HG03280 (cell line): Measurements from ENCODE around the gene DYNC1I1.

Source experiments
- ATAC-seq: cut with Tn5 transposase; IDR thresholded peaks from one replicate; pipeline ENCODE4 v1.9.1; 2021; ENCODE audit warnings: mild to moderate bottlenecking, moderate library complexity; ENCODE audit not compliant: unreplicated experiment

Gene DYNC1I1

GRCh38 chr7:96016056-96016586, 243.8 kb downstream of the DYNC1I1 start:
- ATAC-seq, result no peak

GRCh38 chr7:96016735-96017134, 244.4 kb downstream of the DYNC1I1 start:
- no peak for ATAC-seq

DNA sequence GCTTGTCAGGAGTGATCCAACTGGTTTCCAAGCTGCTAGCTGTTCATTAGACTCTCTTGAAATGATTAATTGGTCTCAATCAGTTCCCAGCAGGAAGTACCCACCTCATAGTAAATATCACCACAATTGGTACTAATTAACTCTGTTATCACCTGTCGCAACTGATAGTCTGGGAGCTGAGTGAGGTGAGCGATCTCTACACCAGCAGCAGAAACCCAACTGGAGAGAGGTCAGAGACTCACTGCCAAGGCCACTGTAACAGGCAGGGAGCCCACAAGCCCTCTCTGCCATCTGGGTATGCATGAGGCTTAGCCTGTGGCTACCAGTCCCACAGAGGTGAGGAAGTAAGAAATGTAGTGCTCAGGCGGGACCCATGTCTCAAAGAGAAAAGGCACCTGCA, 245.5 kb downstream of the DYNC1I1 start:
- no peak for ATAC-seq

- ATAC-seq, result no peak
Measured at GRCh38 chr7:96021568-96021967, 249.2 kb downstream of the DYNC1I1 start.

DNA sequence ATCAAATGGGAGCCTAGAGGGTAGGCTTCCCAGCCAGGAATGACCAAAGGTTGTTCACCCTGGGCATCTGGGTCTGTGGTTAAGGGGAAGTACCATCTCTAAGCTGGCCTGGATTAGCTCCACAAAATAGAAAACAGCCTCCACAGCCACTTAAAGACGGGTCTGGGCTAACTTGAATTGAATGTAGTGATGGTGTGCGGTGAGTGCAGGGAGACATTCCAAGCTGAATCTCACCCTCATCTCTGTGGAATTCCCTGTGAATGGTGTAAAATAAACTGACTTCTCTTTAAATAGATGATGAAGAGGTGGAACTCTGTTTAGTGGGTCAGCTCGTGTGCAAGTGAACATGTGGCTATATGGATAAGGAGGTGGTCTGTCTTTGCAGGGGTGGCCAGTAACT, 251.0 kb downstream of the DYNC1I1 start:
- no peak for ATAC-seq

GRCh38 chr7:96026010-96026409, 253.7 kb downstream of the DYNC1I1 start:
- no peak for ATAC-seq

GRCh38 chr7:96026611-96027010, 254.3 kb downstream of the DYNC1I1 start:
- ATAC-seq, result no peak

- no peak for ATAC-seq
Measured at GRCh38 chr7:96028729-96029128, 256.4 kb downstream of the DYNC1I1 start.

- ATAC-seq, result no peak
Measured at GRCh38 chr7:96033009-96033598, 260.8 kb downstream of the DYNC1I1 start.

DNA sequence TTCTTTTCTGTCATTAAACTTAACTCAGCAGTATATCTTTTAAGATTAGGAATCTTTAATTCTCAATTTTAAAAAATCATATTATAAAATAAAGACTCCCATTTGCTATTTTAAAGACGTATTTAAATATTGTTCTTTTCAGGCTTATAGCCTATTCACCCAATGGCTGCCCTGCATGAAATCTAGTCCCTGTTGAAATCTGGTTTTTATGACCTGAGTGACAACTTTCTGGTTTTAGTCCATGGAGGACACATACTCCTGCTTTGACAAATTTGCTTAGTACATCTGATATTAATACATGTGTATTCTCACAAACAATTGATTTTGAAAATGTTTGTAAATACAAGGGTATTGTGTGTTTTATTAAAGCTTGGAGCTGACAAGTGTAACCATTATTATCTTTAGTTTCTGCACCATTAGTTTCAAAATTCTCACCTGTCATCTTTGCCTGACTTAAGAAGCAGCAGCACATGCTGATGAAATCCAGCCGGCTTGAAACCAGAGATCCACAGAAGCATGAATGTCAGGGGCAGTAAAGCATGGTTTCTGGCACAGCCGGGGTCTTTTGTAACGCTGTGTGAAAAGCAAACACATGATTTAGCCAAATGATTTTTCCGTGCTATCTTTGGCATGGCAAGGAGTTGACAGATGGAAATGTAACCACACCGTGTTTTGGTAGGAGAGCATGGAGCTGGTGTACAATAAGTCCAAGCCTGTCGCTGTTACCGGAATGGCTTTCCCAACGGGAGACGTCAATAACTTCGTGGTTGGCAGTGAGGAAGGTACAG, 262.8 kb downstream of the DYNC1I1 start:
- no peak for ATAC-seq

DNA sequence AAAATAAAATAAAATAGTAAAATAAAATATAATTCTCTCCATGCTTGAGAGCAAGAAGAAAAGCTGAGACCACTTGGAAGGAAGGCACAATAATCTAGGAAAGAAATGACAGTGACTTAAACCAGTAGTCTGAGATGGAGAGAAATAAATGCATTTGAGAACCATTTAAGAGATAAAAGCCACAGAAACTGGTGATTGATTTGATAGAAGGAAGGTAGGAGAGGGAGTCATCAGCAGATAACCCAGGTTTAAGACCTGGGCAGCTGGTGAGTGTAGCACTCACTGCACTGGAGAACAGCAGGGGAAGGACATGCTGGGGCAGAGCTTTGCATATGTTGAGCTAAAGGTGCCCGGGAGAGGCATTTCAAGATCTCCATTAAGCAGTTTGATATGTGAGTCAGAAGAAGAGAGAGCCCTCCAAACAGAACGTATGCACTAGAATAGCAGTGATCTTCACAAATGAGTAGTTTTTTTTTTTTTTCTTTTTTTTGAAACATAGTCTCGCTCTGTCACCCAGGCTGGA, 268.0 kb downstream of the DYNC1I1 start:
- no peak for ATAC-seq

GRCh38 chr7:96041171-96041570, 268.8 kb downstream of the DYNC1I1 start:
- no peak for ATAC-seq

GRCh38 chr7:96045181-96045580, 272.8 kb downstream of the DYNC1I1 start:
- no peak for ATAC-seq

- no peak for ATAC-seq
Measured at GRCh38 chr7:96045919-96046318, 273.6 kb downstream of the DYNC1I1 start.

DNA sequence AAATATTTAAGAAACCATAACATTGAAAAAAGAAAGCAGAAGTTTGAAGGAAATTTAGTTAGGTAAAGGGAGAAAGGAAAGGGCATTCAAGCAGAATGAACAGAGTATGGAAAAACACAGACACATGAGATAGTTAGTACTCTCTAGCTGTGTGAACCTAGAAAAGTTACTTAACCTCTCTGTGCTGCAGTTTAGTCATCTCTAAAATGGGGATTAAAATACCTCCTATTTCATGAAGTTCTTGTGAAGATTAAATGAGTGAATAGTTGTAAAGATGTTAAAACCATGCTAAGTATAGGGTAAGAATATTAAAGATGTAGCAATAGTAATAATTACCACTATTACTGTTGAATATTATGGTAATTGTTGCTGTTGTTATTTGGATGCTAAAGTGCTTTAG, 279.9 kb downstream of the DYNC1I1 start:
- no peak for ATAC-seq

GRCh38 chr7:96052860-96053470, 280.6 kb downstream of the DYNC1I1 start:
- no peak for ATAC-seq

GRCh38 chr7:96055717-96056116, 283.4 kb downstream of the DYNC1I1 start:
- ATAC-seq, result no peak

DNA sequence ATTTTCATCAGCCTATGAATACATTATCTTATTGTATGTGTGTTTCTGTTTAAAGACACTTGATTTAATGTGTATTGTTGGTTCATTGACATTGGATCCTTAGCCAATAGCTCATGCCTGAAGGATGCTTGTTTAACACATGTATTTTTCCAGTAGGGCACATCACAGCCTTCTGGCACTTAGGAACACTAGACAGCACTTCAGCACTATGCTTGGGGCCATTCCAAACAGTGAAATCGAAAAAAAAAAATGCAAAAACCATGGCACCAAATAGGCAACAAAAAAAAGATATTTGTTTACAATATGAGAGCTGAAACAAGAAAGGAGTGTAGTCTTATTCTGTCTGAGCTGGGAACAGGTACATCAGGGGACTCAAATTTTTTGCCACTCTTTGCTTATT, 286.7 kb downstream of the DYNC1I1 start:
- no peak for ATAC-seq

GRCh38 chr7:96061009-96061408, 288.7 kb downstream of the DYNC1I1 start:
- ATAC-seq, result no peak

GRCh38 chr7:96061844-96062243, 289.5 kb downstream of the DYNC1I1 start:
- ATAC-seq, result no peak

DNA sequence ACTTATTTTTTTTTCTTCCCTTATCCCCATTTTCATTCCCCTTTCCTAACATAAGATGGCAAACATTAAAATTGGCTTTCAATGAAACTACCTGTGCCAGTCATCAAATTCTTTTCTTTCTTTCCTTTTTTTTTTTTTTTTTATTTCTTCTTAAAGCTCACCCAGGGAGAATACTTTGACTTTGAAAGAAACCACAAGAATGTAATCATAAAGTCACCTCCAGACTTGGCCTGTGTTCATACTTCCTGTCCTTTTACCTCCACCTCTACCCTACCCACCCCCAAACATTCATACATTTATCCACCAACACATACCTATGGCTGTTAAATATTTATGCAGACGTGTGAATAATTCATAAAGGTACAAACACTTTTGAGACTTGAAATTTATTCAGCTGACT, 295.0 kb downstream of the DYNC1I1 start:
- no peak for ATAC-seq

GRCh38 chr7:96069401-96069800, 297.0 kb downstream of the DYNC1I1 start:
- no peak for ATAC-seq
